K562 (cell line): ENCODE results near the gene EXOSC1. TPM values are rescaled to one million over a fixed set of nuclear protein-coding genes. Genes with fewer than 3 reads are reported as not detected.

ENCODE experiments used
- CBFA2T2 ChIP-seq: fragments of 450-650 bp; conservative IDR thresholded peaks from 2 replicates; pipeline ENCODE4 v1.6.1; 2017; ENCODE audit warnings: mild to moderate bottlenecking
- CREB5 ChIP-seq: fragments of 250-450 bp; sonication (Bioruptor Pico); IDR thresholded peaks from 2 replicates; pipeline ENCODE4 v1.5.0; 2020; ENCODE audit warnings: mild to moderate bottlenecking
- E2F5 ChIP-seq: sonication (generic); formaldehyde crosslinking; IDR thresholded peaks from 2 replicates; pipeline ENCODE4 v1.8.0; 2022; ENCODE audit warnings: mild to moderate bottlenecking, missing genetic modification reagents
- HDAC1 ChIP-seq, 2 experiments: fragments of 450-650 bp; IDR thresholded peaks; 2 replicates each; pipeline ENCODE4 v1.6.1; 2016 to 2017; ENCODE audit warnings: inconsistent platforms in 1 of 2, mild to moderate bottlenecking in 1 of 2, moderate library complexity in 1 of 2
- KAT2B ChIP-seq: IDR thresholded peaks from one replicate; pipeline ENCODE4 v1.6.1; 2012; ENCODE audit warnings: low read depth, mild to moderate bottlenecking, control low read depth, inconsistent platforms, low read length, moderate library complexity
- MNT ChIP-seq, 2 experiments: fragments of 450-650 bp; conservative IDR thresholded peaks; 2 replicates each; pipeline ENCODE4 v1.6.1; 2017; ENCODE audit warnings: mild to moderate bottlenecking in 2 of 2, moderate library complexity in 2 of 2
- NFRKB ChIP-seq: fragments of 450-650 bp; IDR thresholded peaks from 2 replicates; pipeline ENCODE4 v1.6.1; 2016; ENCODE audit warnings: low read depth
- NKRF ChIP-seq: fragments of 450-650 bp; IDR thresholded peaks from 2 replicates; pipeline ENCODE4 v1.6.1; 2016; ENCODE audit warnings: borderline replicate concordance
- PRMT5 ChIP-seq: sonication (generic); formaldehyde crosslinking; IDR thresholded peaks from 2 replicates; pipeline ENCODE4 v1.5.0; 2020; ENCODE audit warnings: missing genetic modification reagents
- SAFB2 ChIP-seq: fragments of 200-400 bp; formaldehyde crosslinking; IDR thresholded peaks from 2 replicates; pipeline ENCODE4 v1.6.1; 2018; ENCODE audit warnings: borderline replicate concordance, low read length, low read depth, moderate library complexity; ENCODE audit not compliant: severe bottlenecking
- SMARCC2 ChIP-seq: fragments of 450-650 bp; IDR thresholded peaks from 2 replicates; pipeline ENCODE4 v1.6.1; 2017; ENCODE audit warnings: antibody characterized with exemption, moderate library complexity, mild to moderate bottlenecking, low read depth
- SMC3 ChIP-seq: conservative IDR thresholded peaks from 2 replicates; pipeline ENCODE4 v1.6.1; 2011; ENCODE audit warnings: low read depth, low read length, improper control_type of control experiment; ENCODE audit not compliant: insufficient read depth
- SP1 ChIP-seq: sonication (generic); formaldehyde crosslinking; IDR thresholded peaks from 2 replicates; pipeline ENCODE4 v1.8.1; 2022; ENCODE audit warnings: mild to moderate bottlenecking, missing genetic modification reagents
- SREBF2 ChIP-seq: sonication (generic); formaldehyde crosslinking; IDR thresholded peaks from 2 replicates; pipeline ENCODE4 v1.4.0; 2020; ENCODE audit warnings: mild to moderate bottlenecking, missing genetic modification reagents
- SRSF9 ChIP-seq: fragments of 200-400 bp; formaldehyde crosslinking; IDR thresholded peaks from 2 replicates; pipeline ENCODE4 v1.6.1; 2017; ENCODE audit warnings: low read depth, low read length, borderline replicate concordance
- ZNF239 ChIP-seq: fragments of 250-450 bp; sonication (Bioruptor Pico); IDR thresholded peaks from 2 replicates; pipeline ENCODE4 v1.4.0; 2020; ENCODE audit warnings: mild to moderate bottlenecking
- ZNF277 ChIP-seq: fragments of 250-450 bp; sonication (Bioruptor Pico); IDR thresholded peaks from 2 replicates; pipeline ENCODE4 v1.8.0; 2022; ENCODE audit warnings: inconsistent platforms, mild to moderate bottlenecking, moderate library complexity, borderline replicate concordance
- ZNF644 ChIP-seq: fragments of 200-800 bp; sonication (Bioruptor generic); IDR thresholded peaks from 2 replicates; pipeline ENCODE4 v1.6.1; 2016; ENCODE audit warnings: low read depth, missing genetic modification characterization, missing compliant biosample characterization
- ZZZ3 ChIP-seq: fragments of 450-650 bp; IDR thresholded peaks from 2 replicates; pipeline ENCODE4 v1.6.1; 2016; ENCODE audit warnings: antibody characterized with exemption, mild to moderate bottlenecking, moderate library complexity
- polyA plus RNA-seq, 8 experiments: library from polyadenylated mRNA; depleted of rRNA in 4 of 8; stranded (reverse) in 5 of 8; unstranded in 3 of 8; fragments of >200 nt; fragmentation: Nextera tagmentation in 2 of 8; fragmentation: Illumina TruSeq in 1 of 8; extraction: Ambion mirVana in 2 of 8; extraction: Trizol in 1 of 8; gene quantifications; 2 replicates each; pipeline versions ENCODE4 v1.2.1 to v1.2.3, GENCODE V29; 2011 to 2014; ENCODE audit warnings: inconsistent platforms in 1 of 8, missing spikeins in 1 of 8
- total RNA-seq, 7 experiments: library from RNA; depleted of rRNA in 6 of 7; stranded (reverse); fragments of >200 nt in 6 of 7; fragmentation: Illumina TruSeq in 2 of 7; extraction: Trizol in 2 of 7; gene quantifications; 2 replicates each; pipeline versions ENCODE4 v1.2.1 to v1.2.3, GENCODE V29; 2011 to 2021; ENCODE audit warnings: low replicate concordance in 1 of 7

The EXOSC1 gene
- total and polyA plus RNA-seq, 9 of the 15 experiments (the other 6 are each of a cell fraction or from before 2014, with no cell fraction given): 44.3 to 117 (median 67.0) TPM

- TF ChIP-seq E2F5 (CRISPR knock-in tag) (0 out of 2 replicates have a peak, but pooled peaks have one; percentile 17), ZZZ3 (no peak), NFRKB (no peak), ZNF644 (tag) (no peak), CREB5 (CRISPR knock-in tag) (no peak), SMC3 (no peak), NKRF (peak; percentile 100), PRMT5 (CRISPR knock-in tag) (no peak), SREBF2 (CRISPR knock-in tag) (no peak), SP1 (CRISPR knock-in tag) (peak; percentile 3; the same call in 1 of the 2 replicates), ZNF277 (no peak), SMARCC2 (no peak), KAT2B (no peak), HDAC1 (IDR thresholded peaks at IDR 0.05) (peak; percentile 93 to 100; a peak in 3 of 4 replicates), CBFA2T2 (no peak), SRSF9 (no peak), ZNF239 (CRISPR knock-in tag) (no peak), SAFB2 (no peak), MNT (conservative IDR thresholded peaks at IDR 0.05) (peak; percentile 99)
Observed at GRCh38 chr10:97400665-97401454, 44.9 kb downstream of the EXOSC1 start, which contains the start of gene RRP12 (continued).
